GM21737 (cell line): Measurements from ENCODE around the gene ORM1.

Source experiments
- ATAC-seq: cut with Tn5 transposase; IDR thresholded peaks from one replicate; pipeline ENCODE4 v1.9.1; 2021; ENCODE audit warnings: mild to moderate bottlenecking, moderate library complexity; ENCODE audit not compliant: unreplicated experiment

ORM1 gene

GRCh38 chr9:114287001-114287762 is 35.7 kb upstream of the ORM1 start:
- ATAC-seq: no peak

- no peak for ATAC-seq
These were observed 35.1 kb upstream of the ORM1 start for GRCh38 chr9:114287763-114288192.

GRCh38 chr9:114288193-114289091 is 34.5 kb upstream of the ORM1 start:
- no peak for ATAC-seq

GRCh38 chr9:114289106-114289505 is 33.8 kb upstream of the ORM1 start:
- no peak for ATAC-seq

- no peak for ATAC-seq
These were observed 33.1 kb upstream of the ORM1 start for GRCh38 chr9:114289571-114290481.

- ATAC-seq: no peak
These were observed 32.3 kb upstream of the ORM1 start for GRCh38 chr9:114290561-114290986.

DNA sequence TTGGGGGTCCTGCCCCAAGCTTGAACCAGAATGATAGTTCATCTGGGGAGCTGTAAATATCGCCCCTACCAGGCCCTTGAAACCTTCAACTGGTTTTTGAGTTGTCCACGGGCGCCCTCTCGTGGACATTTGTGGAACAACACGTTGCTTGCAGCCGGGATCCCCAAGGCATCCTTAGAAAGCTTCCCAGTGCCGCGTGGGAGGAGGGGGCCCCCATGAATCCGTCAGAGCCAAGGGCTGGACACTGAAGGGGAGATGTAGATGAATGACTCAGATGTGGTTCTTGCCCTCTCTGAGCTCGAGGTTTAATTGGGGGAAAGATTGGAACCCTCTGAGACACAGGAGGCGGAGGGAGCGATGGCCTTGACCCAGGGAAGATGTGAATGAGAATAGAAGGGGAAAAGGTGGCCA is 31.8 kb upstream of the ORM1 start:
- ATAC-seq: no peak

- ATAC-seq: no peak
These were observed 30.9 kb upstream of the ORM1 start for GRCh38 chr9:114291886-114292590.

- no peak for ATAC-seq
These were observed 28.2 kb upstream of the ORM1 start for GRCh38 chr9:114294664-114295063.

DNA sequence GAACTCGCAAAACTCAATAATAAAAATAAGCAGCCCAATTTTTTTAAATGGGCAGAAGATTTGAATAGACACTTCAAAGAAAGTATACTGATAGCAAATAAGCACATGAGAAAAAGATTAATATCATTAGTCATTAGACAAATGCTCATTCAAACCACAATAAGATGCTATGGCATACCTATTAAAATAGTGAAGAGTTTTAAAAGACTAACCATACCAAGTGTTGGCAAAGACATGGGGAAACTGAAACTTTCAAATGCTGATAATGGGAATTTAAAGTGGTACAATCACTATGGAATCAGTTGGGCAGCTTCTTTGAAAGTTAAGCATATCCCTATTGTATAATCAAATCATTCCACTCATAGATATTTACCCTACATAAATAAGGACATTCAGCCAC is 26.6 kb upstream of the ORM1 start:
- ATAC-seq: no peak

- ATAC-seq: no peak
These were observed 23.4 kb upstream of the ORM1 start for GRCh38 chr9:114299286-114300152.

GRCh38 chr9:114300153-114300845 is 22.6 kb upstream of the ORM1 start:
- no peak for ATAC-seq

DNA sequence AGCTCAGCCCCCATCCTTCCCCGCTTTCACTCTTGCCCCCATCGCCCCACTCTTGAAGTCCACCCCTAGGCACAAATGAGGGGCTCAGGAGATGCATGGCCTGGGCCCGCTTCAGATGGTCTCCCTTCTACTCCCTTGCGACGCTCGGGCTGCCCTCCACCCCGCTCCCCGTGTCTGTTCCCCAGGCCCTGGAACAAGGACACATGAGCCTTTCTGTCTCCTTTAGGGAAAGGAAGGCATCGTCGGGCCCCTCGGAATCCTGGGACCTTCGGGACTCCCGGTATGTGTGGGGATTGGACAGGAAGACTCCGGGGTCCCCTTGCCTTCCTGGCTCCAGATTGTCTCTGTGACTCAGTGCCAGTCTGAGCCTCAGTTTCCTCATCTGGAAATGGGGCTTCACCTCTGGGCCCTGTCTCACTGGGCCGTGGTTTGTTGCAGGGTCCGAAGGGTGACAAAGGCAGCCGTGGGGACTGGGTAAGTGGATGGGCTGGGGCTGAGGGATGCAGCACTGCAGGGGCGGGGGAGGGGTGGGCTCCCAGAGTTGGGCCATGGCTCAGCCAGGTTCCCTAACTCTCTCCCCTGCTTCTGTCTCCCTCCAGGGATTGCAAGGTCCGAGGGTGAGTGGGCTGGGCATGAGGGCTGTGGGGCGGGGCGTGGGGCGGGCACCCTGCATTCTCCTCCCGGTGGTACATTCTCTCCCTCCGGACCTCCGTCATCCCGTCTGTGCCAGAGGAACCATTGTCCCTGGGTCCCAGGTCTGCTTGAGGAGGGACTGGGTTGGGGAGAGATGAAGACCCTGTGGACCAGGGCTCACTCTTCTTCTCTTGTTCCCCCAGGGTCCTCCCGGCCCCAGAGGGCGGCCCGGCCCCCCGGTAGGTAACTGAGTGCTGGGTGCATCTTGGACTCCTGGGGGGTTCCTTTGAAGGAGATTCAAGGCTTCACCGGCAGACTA is 21.8 kb upstream of the ORM1 start:
- no peak for ATAC-seq

- ATAC-seq: no peak
These were observed 20.9 kb upstream of the ORM1 start for GRCh38 chr9:114301798-114302565.

DNA sequence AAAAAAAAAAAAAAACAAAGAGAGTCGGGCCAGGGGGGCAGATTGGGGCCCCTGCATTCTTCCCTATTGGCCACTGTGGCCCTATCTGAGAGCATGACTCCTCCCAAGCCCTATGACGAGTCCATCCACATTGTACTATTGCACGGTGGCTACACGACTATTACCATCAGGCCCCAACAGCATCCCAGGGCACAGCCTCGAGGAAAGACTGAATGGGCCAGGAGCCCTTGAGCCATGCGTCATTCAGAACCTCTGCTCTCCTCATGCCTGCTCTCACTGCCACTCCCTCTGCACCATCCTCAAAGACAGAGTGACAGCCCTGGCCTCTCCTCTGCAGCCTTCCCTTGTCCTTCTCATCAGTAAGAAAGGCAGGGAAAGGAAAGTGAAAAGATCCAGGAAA is 20.2 kb upstream of the ORM1 start:
- ATAC-seq: no peak

DNA sequence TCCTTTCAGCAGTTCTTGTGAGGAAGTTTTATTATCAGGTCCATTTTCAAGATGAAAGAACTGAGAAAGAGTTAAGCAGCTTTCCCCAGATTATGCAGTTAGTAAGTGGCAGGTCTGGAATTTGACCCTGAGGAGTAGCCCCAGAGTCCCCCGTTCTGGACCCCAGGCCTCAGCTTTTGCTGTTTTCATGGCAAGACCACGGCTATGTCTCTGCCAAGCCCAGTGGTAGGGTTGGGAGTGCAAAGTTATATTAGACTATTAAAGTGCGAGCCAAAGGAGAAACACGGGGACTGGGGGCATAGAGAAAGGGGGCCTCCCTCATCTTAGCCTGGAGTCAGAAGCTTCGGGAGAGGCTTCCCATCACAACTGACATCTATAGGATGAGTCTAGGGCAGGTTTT is 19.3 kb upstream of the ORM1 start:
- ATAC-seq: no peak

DNA sequence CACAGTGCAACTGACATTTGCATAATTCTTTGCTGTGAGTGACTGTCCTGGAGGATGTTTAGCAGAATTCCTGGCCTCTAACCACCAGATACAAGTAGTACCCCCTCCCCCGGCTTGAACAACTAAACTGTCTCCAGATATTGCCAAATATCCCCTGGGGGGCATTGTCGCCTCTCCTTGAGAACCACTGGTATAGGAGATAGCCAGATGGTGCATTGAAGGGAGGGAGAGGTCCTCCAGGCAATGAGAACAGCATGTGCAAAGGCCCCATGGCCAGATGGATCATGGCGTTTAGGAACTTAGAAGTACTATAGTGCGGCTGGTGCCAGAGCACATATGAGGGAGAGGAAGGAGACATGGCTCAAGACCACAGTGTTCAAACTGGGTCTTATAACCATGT is 18.9 kb upstream of the ORM1 start:
- no peak for ATAC-seq
